Breast epithelium (tissue), 4 donors: ENCODE results near the gene EMC6. TPM values are rescaled to one million over a fixed set of nuclear protein-coding genes. Genes with fewer than 3 reads are reported as not detected.

Experiments used
- DNase-seq, 2 donors: peaks; one replicate each; pipeline ENCODE4 v3.0.0-alpha.2; 2019; ENCODE audit warnings: low spot score in 2 of 2
- H3K27ac ChIP-seq, 2 donors: fragments of 200-600 bp; sonication (generic) in 1 of 2; one replicate each; pipeline ENCODE4 v1.5.1; 2016 to 2019; ENCODE audit warnings: mild to moderate bottlenecking in 1 of 2
- H3K27me3 ChIP-seq, 2 donors: fragments of 200-600 bp; sonication (generic) in 1 of 2; one replicate each; pipeline versions ENCODE4 v1.5.1 to v1.6.0; 2017 to 2019; ENCODE audit warnings: control low read depth in 1 of 2, mild to moderate bottlenecking in 1 of 2
- H3K36me3 ChIP-seq: fragments of 200-600 bp; one replicate; pipeline ENCODE4 v1.5.1; 2019
- H3K4me1 ChIP-seq, 2 donors: fragments of 200-600 bp; sonication (generic); one replicate each; pipeline ENCODE4 v1.5.1; 2016 to 2019; ENCODE audit warnings: control low read depth in 1 of 2
- H3K4me3 ChIP-seq, 3 donors: fragments of 200-600 bp; sonication (generic); 1 replicate in 2 of 3; 2 replicates in 1 of 3; pipeline ENCODE4 v1.5.1; 2016 to 2019; ENCODE audit warnings: mild to moderate bottlenecking in 3 of 3, moderate library complexity in 2 of 3
- H3K9me3 ChIP-seq, 2 donors: fragments of 200-600 bp; sonication (generic) in 1 of 2; one replicate each; pipeline ENCODE4 v1.5.1; 2016 to 2019; ENCODE audit warnings: control low read depth in 1 of 2
- POLR2A ChIP-seq: fragments of 450-650 bp; IDR thresholded peaks from one replicate; pipeline ENCODE4 v1.6.1; 2016; ENCODE audit warnings: antibody characterized with exemption, mild to moderate bottlenecking, moderate library complexity
- POLR2AphosphoS5 ChIP-seq, 3 donors: sonication (generic); formaldehyde crosslinking; IDR thresholded peaks; one replicate each; pipeline ENCODE4 v1.6.1; 2017; ENCODE audit warnings: antibody characterized with exemption in 3 of 3
- intact Hi-C: fragments of 100-400 bp; cut with DNase I; formaldehyde crosslinking; loops from one replicate; pipeline ENCODE4 v1.15.1; 2023; ENCODE audit warnings: low total_unique reads
- total RNA-seq, 3 donors: library from RNA; depleted of rRNA; stranded (reverse); fragments of >200 nt; gene quantifications; one replicate each; pipeline ENCODE4 v1.1.0, GENCODE V29; 2016
- TF ChIP-seq, protein P1 (sequence below), 3 donors: fragments of 450-650 bp; IDR thresholded peaks; one replicate each; pipeline ENCODE4 v1.5.1; 2016 to 2017; ENCODE audit warnings: antibody characterized with exemption in 3 of 3, mild to moderate bottlenecking in 3 of 3, moderate library complexity in 3 of 3

EMC6 gene
- total RNA-seq, 3 donors from 2014 or later: 12.5 to 19.0 (median 15.1) TPM

DNA sequence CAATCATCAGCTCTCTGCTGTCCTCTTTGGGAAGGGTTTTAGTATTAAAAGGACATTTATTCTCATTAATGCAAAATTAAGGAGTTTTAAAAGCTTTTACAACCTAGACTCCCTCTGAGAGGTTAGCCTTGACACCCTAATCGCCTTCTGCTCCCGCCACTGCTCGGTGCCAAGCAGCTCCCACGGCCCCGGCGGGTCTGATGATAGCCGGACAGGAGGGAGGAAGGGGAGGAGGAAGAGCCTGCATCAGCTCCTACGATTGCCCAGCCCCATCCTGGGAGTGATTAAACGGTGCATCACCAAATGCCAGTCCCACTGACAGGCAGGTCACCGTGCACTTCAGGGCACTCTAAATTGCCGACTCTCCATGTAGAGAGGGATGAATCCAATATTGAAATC is 40.8 kb upstream of the EMC6 start:
- Histone ChIP-seq H3K36me3 (peaks cover 11% of the 10 kb centered on the region), H3K9me3 (no peaks in the 10 kb centered on the region), H3K4me3 (no peak overlapping the region), H3K27ac (no peak overlapping the region), H3K27me3 (no peaks in the 10 kb centered on the region), H3K4me1 (no peaks in the 10 kb centered on the region)
- intact Hi-C loops: no loop called here
- TF ChIP-seq POLR2AphosphoS5 (IDR thresholded peaks at IDR 0.05): no peak
- TF ChIP-seq POLR2A: no peak
- TF ChIP-seq, protein P1, sequence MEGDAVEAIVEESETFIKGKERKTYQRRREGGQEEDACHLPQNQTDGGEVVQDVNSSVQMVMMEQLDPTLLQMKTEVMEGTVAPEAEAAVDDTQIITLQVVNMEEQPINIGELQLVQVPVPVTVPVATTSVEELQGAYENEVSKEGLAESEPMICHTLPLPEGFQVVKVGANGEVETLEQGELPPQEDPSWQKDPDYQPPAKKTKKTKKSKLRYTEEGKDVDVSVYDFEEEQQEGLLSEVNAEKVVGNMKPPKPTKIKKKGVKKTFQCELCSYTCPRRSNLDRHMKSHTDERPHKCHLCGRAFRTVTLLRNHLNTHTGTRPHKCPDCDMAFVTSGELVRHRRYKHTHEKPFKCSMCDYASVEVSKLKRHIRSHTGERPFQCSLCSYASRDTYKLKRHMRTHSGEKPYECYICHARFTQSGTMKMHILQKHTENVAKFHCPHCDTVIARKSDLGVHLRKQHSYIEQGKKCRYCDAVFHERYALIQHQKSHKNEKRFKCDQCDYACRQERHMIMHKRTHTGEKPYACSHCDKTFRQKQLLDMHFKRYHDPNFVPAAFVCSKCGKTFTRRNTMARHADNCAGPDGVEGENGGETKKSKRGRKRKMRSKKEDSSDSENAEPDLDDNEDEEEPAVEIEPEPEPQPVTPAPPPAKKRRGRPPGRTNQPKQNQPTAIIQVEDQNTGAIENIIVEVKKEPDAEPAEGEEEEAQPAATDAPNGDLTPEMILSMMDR (IDR thresholded peaks at IDR 0.05): no peak
- no peak for DNase-seq

- no peak overlapping the region for H3K27ac ChIP-seq
- no peaks in the 10 kb centered on the region for H3K4me1 ChIP-seq
- no peak for DNase-seq
- no peaks in the 10 kb centered on the region for H3K9me3 ChIP-seq
- H3K4me3 ChIP-seq: no peak overlapping the region
- no peaks in the 10 kb centered on the region for H3K27me3 ChIP-seq
- H3K36me3 ChIP-seq: no peaks in the 10 kb centered on the region
- intact Hi-C loops: no loop called here
- TF ChIP-seq POLR2AphosphoS5 (IDR thresholded peaks at IDR 0.05) (no peak), POLR2A (no peak)
- TF ChIP-seq, protein P1 (IDR thresholded peaks at IDR 0.05): no peak
These were observed 37.8 kb upstream of the EMC6 start for GRCh38 chr17:3630781-3631180.

GRCh38 chr17:3632287-3632686 is 36.3 kb upstream of the EMC6 start:
- intact Hi-C loops: no loop called here
- TF ChIP-seq, protein P1 (IDR thresholded peaks at IDR 0.05): no peak
- no peak for TF ChIP-seq POLR2A
- TF ChIP-seq POLR2AphosphoS5 (IDR thresholded peaks at IDR 0.05): no peak
- Histone ChIP-seq H3K9me3 (no peaks in the 10 kb centered on the region), H3K27me3 (no peaks in the 10 kb centered on the region), H3K27ac (no peak overlapping the region), H3K36me3 (no peaks in the 10 kb centered on the region), H3K4me1 (no peaks in the 10 kb centered on the region), H3K4me3 (no peak overlapping the region)
- DNase-seq: no peak

GRCh38 chr17:3635474-3636153 is 33.0 kb upstream of the EMC6 start:
- Histone ChIP-seq H3K27me3 (no peaks in the 10 kb centered on the region), H3K36me3 (no peaks in the 10 kb centered on the region), H3K9me3 (no peaks in the 10 kb centered on the region), H3K4me1 (peaks cover 0 to 7% of the 10 kb centered on the region in 2 donors), H3K4me3 (peak overlapping the region; percentile 93 to 98 (median 96)), H3K27ac (peak overlapping the region; percentile 99)
- no peak for TF ChIP-seq POLR2AphosphoS5 (IDR thresholded peaks at IDR 0.05)
- TF ChIP-seq POLR2A: no peak
- TF ChIP-seq, protein P1 (IDR thresholded peaks at IDR 0.05): no peak
- intact Hi-C loops: no loop called here
- no peak for DNase-seq

GRCh38 chr17:3636154-3636907 is 32.3 kb upstream of the EMC6 start, which contains the start of the genes CTNS and SHPK:
TSS of gene CTNS (plus strand) at chr17:3636760. CDS start at chr17:3640207, 3,447 bp downstream.
TSS of gene SHPK (minus strand) at chr17:3636250. CDS start at chr17:3636219, 31 bp downstream.
- DNase-seq: peak; percentile 95 to 96
- intact Hi-C loops: no loop called here
- no peaks in the 10 kb centered on the region for H3K36me3 ChIP-seq
- no peaks in the 10 kb centered on the region for H3K27me3 ChIP-seq
- TF ChIP-seq, protein P1 (IDR thresholded peaks at IDR 0.05): no peak
- TF ChIP-seq POLR2AphosphoS5 (IDR thresholded peaks at IDR 0.05): peak; percentile 54 to 70 (median 64)
- H3K4me1 ChIP-seq: peaks cover 0 to 7% of the 10 kb centered on the region in 2 donors
- H3K9me3 ChIP-seq: no peaks in the 10 kb centered on the region
- peak within 1 kb of the TSS; percentile 99 for H3K27ac ChIP-seq
- H3K4me3 ChIP-seq: peak within 1 kb of the TSS; percentile 93 to 98 (median 96)
